K562 (cell line): Measurements from ENCODE around the gene PTTG1IP. TPM values are rescaled to one million over a fixed set of nuclear protein-coding genes. Genes with fewer than 3 reads are reported as not detected.
A peak's percentile ranks its signal among the peaks of the same experiment; 100 is the strongest.

Experiments used
- FOXK2 ChIP-seq, 2 experiments: fragments of 450-650 bp; IDR thresholded peaks in 1 of 2; conservative IDR thresholded peaks in 1 of 2; 2 replicates each; pipeline ENCODE4 v1.6.1; 2016; ENCODE audit warnings: low read depth in 2 of 2, mild to moderate bottlenecking in 1 of 2
- GABPB1 ChIP-seq: sonication (generic); formaldehyde crosslinking; IDR thresholded peaks from 2 replicates; pipeline ENCODE4 v1.8.0; 2022; ENCODE audit warnings: mild to moderate bottlenecking, missing genetic modification reagents
- HNRNPUL1 ChIP-seq: fragments of 200-400 bp; formaldehyde crosslinking; IDR thresholded peaks from 2 replicates; pipeline ENCODE4 v1.6.1; 2017; ENCODE audit warnings: low read length
- LARP7 ChIP-seq: fragments of 450-650 bp; IDR thresholded peaks from 2 replicates; pipeline ENCODE4 v1.6.1; 2016
- MAFG ChIP-seq: fragments of 450-650 bp; conservative IDR thresholded peaks from 2 replicates; pipeline ENCODE4 v1.6.1; 2016; ENCODE audit warnings: missing genetic modification characterization, missing compliant biosample characterization
- MEF2A ChIP-seq: IDR thresholded peaks from 2 replicates; pipeline ENCODE4 v1.6.1; 2011; ENCODE audit warnings: low read depth, mild to moderate bottlenecking, low read length, moderate library complexity; ENCODE audit not compliant: control insufficient read depth
- PML ChIP-seq: IDR thresholded peaks from 2 replicates; pipeline ENCODE4 v1.6.1; 2012; ENCODE audit warnings: low read length, inconsistent platforms
- POLR3A ChIP-seq: IDR thresholded peaks from 2 replicates; pipeline ENCODE4 v1.6.1; 2011; ENCODE audit warnings: borderline replicate concordance, mild to moderate bottlenecking, moderate library complexity; ENCODE audit not compliant: insufficient read length, insufficient read depth; ENCODE audit errors: extremely low read depth
- PTTG1 ChIP-seq: fragments of 450-650 bp; IDR thresholded peaks from 2 replicates; pipeline ENCODE4 v1.6.1; 2016; ENCODE audit warnings: low read depth, mild to moderate bottlenecking, missing genetic modification characterization, missing compliant biosample characterization
- SAP30 ChIP-seq: fragments of 200-600 bp; sonication (generic); IDR thresholded peaks from 2 replicates; pipeline ENCODE4 v1.6.1; 2012; ENCODE audit warnings: borderline replicate concordance, low read depth, mild to moderate bottlenecking, moderate library complexity, low read length, control low read depth, inconsistent platforms; ENCODE audit not compliant: insufficient read depth, poor library complexity, severe bottlenecking
- SNRNP70 ChIP-seq: fragments of 200-400 bp; formaldehyde crosslinking; optimal IDR thresholded peaks from 2 replicates; pipeline ENCODE3; 2017; ENCODE audit warnings: low read depth, low read length
- TCFL5 ChIP-seq: fragments of 250-450 bp; sonication (Bioruptor Pico); conservative IDR thresholded peaks from 2 replicates; pipeline ENCODE4 v1.6.1; 2021; ENCODE audit warnings: mild to moderate bottlenecking, moderate library complexity, matching md5 sums
- VEZF1 ChIP-seq: fragments of 200-800 bp; sonication (Bioruptor generic); IDR thresholded peaks from 2 replicates; pipeline ENCODE4 v1.6.1; 2017; ENCODE audit warnings: missing genetic modification characterization, missing compliant biosample characterization
- ZBTB33 ChIP-seq: sonication (generic); formaldehyde crosslinking; IDR thresholded peaks from 2 replicates; pipeline ENCODE4 v1.8.1; 2023; ENCODE audit warnings: mild to moderate bottlenecking, missing genetic modification reagents
- ZNF146 ChIP-seq: IDR thresholded peaks from one replicate; pipeline ENCODE4 v1.6.1; 2018; ENCODE audit warnings: missing compliant biosample characterization; ENCODE audit not compliant: unreplicated experiment
- ZNF324 ChIP-seq: fragments of 250-450 bp; sonication (Bioruptor Pico); IDR thresholded peaks from 2 replicates; pipeline ENCODE4 v1.4.0; 2020; ENCODE audit warnings: mild to moderate bottlenecking
- ZNF395 ChIP-seq: fragments of 200-800 bp; sonication (Bioruptor generic); IDR thresholded peaks from 2 replicates; pipeline ENCODE4 v1.6.1; 2017; ENCODE audit warnings: missing genetic modification characterization, missing compliant biosample characterization
- ZNF518B ChIP-seq: fragments of 250-450 bp; sonication (Bioruptor Pico); IDR thresholded peaks from 2 replicates; pipeline ENCODE4 v1.5.0; 2021; ENCODE audit warnings: mild to moderate bottlenecking, moderate library complexity
- ZNF655 ChIP-seq: fragments of 250-450 bp; sonication (Bioruptor Pico); IDR thresholded peaks from 2 replicates; pipeline ENCODE4 v1.5.0; 2021
- polyA plus RNA-seq, 8 experiments: library from polyadenylated mRNA; depleted of rRNA in 4 of 8; stranded (reverse) in 5 of 8; unstranded in 3 of 8; fragments of >200 nt; fragmentation: Nextera tagmentation in 2 of 8; fragmentation: Illumina TruSeq in 1 of 8; extraction: Ambion mirVana in 2 of 8; extraction: Trizol in 1 of 8; gene quantifications; 2 replicates each; pipeline versions ENCODE4 v1.2.1 to v1.2.3, GENCODE V29; 2011 to 2014; ENCODE audit warnings: inconsistent platforms in 1 of 8, missing spikeins in 1 of 8
- total RNA-seq, 7 experiments: library from RNA; depleted of rRNA in 6 of 7; stranded (reverse); fragments of >200 nt in 6 of 7; fragmentation: Illumina TruSeq in 2 of 7; extraction: Trizol in 2 of 7; gene quantifications; 2 replicates each; pipeline versions ENCODE4 v1.2.1 to v1.2.3, GENCODE V29; 2011 to 2021; ENCODE audit warnings: low replicate concordance in 1 of 7

Gene PTTG1IP
- total and polyA plus RNA-seq, 9 of the 15 experiments (the other 6 are each of a cell fraction or from before 2014, with no cell fraction given) = 5.0 to 99.3 (median 82.4) TPM

GRCh38 chr21:44817506-44817880, 56.0 kb downstream of the PTTG1IP start (continued):
- TF ChIP-seq VEZF1 (CRISPR knock-in tag) = peak; percentile 88; the same call in 1 of the 2 replicates
- no peak for TF ChIP-seq MEF2A
- TF ChIP-seq GABPB1 = 0 out of 2 replicates have a peak, but pooled peaks have one; percentile 29
- TF ChIP-seq ZNF518B (CRISPR knock-in tag) = no peak
- no peak for TF ChIP-seq ZNF655 (CRISPR knock-in tag)
- TF ChIP-seq SNRNP70 = no peak
- no peak for TF ChIP-seq MAFG (tag)
- TF ChIP-seq SAP30 = peak; percentile 80
- TF ChIP-seq ZNF146 = no peak
- no peak for TF ChIP-seq TCFL5 (CRISPR knock-in tag)
- TF ChIP-seq FOXK2 (conservative IDR thresholded peaks at IDR 0.05 in 1 of 2, IDR thresholded peaks at IDR 0.05 in 1 of 2; ENCODE audit: low read depth in 2 of 2) = no peak
- no peak for TF ChIP-seq HNRNPUL1
- no peak for TF ChIP-seq ZNF324 (CRISPR knock-in tag)
- TF ChIP-seq LARP7 = no peak
- no peak for TF ChIP-seq PTTG1 (tag)
- TF ChIP-seq ZBTB33 (CRISPR knock-in tag) = peak; percentile 23; the same call in 1 of the 2 replicates
- TF ChIP-seq POLR3A = no peak
- no peak for TF ChIP-seq ZNF395
- no peak for TF ChIP-seq PML
